Glomerular visceral epithelial cell (primary cell): ENCODE measurements around the gene CROT.
"Not testable (repeated sequence)": the region's sequence is repeated elsewhere in the genome, so short reads cannot be mapped to it uniquely, and the experiment has no call there.

Experiments used
- DNase-seq: peaks from one replicate; pipeline ENCODE4 v3.0.0-alpha.2; 2016; ENCODE audit errors: extremely low spot score

The CROT gene

DNA sequence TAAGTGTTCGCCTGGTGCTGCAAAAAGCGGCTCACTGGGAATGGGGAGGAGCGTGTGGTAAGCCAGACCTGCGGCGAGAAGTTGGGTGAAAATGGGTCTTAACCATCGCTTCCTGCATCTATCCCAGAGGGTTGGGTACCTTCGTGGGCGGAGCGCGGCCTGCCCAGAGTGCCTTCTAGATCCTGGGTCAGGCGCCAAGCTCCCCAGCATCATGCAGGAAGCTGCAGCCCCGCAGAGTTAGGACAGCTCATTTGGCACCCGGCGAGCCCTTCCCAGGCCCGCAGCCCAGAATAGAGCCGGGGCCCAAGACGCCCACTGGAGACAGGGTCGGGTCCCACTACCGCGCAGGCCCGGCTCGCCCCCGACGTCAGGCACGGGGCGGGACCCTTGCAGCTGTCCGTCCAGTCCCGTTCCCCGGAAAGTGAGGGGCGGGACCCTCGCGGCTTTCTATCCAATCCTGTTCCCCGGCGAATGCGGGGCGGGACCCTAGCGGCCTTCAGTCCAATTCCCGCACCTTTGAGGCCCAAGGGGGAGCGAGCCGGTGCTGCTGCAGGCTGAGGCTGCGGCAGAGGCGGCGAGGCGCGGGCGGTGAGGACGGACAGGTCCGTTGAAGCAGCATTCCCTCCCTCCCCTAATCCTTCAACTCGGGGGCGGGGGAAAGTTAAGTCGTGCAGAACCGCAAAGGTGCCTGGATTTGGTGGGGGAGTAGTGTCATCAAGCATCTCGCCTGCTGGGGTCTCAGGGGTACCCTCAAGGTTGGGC, at the start of gene CROT:
TSS of gene CROT (plus strand) at position 499 of the 762 bp plus-strand sequence. CDS start 3,405 bp downstream, outside the sequence.
- peak; percentile 92 for DNase-seq

- no peak for DNase-seq
Observed at GRCh38 chr7:87300756-87301155, 44.7 kb upstream of the CROT start.

DNA sequence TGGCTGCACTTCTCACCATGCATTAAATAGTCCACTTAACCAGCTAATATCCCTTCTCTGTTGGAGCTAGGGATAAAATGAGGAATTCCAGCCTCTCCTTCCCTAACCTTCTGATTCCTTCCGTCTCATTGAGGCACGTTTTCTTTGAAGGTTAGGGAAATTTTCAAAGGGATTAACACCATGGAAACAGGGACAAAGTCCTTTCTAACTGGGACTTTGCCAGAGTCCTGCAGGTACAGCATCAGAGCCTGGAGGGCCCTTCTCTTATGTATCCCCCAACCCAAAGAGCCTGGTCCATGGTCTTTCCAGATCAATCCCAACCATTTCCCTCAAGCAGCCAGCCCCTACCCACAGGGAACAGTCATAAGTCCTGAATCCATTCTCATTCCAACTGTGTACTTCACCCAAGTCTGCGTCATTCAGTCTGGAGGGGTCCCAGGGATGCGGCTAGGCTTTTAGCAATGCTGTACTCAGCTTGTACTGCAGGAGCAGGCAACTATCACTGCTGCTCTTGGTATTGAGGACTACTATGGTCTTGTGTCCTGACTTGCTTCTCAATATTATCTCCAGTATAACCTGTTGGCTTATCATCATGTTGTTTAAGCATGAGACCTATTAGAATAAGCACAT, 34.6 kb upstream of the CROT start:
- DNase-seq = no peak

- DNase-seq = peak; percentile 65
Observed at GRCh38 chr7:87312215-87312865, 33.1 kb upstream of the CROT start.

GRCh38 chr7:87316097-87316700, 29.3 kb upstream of the CROT start:
- DNase-seq = no peak

GRCh38 chr7:87316846-87317552, 28.5 kb upstream of the CROT start:
- no peak for DNase-seq

DNA sequence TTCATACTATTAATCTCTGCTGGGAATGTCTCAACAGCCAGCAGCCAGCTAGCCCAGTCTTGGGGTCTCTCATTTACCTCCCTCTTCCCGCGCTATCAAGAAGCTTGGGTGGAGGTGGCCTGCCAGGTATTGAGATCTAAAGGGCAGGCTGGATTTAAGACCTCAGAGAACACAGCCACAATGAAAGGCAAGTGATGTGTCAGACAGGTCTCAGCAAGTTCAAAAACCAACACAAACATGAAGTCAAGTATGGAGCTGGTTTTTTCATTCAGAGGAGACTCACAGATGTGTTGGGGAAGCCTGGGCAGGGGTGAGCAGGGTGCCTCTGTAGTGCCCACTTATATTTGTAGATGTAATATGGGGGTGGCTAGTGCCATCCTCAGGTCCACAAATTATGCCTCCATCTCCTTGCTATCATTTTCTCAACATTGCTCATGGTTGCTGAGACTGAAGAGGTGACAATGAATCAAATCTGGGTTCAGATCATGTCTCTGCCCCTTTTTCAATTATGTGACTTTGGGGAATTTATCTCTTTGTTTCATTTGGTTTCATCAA, 27.7 kb upstream of the CROT start:
- no peak for DNase-seq

DNA sequence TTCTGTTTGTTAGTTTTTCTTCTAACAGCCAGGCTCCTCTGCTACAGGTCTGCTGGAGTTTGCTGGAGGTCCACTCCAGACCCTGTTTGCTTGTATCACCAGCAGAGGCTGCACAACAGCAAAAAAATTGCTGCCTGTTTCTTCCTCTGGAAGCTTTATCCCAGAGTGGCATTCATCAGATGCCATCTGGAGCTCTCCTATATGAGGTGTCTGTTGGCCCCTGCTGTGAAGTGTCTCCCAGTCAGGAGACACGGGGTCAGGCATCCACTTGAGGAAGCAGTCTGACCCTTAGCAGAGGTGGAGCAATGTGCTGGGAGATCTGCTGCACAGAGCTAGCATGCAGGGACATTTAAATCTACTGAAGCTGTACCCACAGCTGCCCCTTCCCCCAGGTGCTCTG, 26.7 kb upstream of the CROT start:
- DNase-seq = no peak

DNA sequence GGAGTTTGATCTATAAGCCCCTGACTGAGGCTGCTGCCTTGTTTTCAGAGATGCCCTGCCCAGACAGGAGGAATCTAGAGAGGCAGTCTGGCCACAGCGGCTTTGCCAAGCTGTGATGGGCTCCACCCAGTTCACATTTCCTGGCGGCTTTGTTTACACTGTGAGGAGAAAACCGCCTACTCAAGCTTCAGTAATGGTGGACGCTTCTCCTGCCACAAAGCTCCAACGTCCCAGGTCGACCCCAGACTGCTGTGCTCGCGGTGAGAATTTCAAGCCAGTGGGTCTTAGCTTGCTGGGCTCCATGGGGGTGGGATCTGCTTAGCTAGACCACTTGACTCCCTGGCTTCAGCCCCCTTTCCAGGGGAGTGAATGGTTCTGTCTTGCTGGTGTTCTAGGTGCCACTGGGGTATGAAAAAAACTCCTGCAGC, 26.3 kb upstream of the CROT start:
- DNase-seq = not testable (repeated sequence)

DNA sequence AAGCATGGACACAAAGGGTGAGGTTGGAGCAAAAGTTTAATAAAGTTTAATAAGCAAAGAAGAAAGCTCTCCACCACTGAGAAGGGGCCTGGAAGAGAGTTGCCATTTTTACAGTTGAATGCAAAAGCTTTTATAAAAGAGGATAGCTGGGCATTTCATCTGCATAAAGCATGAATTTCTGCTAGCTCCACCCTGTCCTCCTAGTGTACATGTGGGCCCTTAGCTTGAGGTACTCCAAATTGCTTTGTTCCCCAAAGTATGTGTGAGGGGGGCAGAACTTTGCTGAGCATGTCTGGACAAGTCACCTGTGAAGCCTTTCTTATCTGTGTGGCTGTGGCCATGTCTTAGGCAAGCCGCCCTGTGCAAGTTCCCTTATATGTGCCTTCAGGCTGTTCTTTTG, 22.6 kb upstream of the CROT start:
- no peak for DNase-seq

GRCh38 chr7:87325576-87326370, 19.7 kb upstream of the CROT start:
- DNase-seq = no peak

- no peak for DNase-seq
Observed at GRCh38 chr7:87328281-87328680, 17.2 kb upstream of the CROT start.

DNA sequence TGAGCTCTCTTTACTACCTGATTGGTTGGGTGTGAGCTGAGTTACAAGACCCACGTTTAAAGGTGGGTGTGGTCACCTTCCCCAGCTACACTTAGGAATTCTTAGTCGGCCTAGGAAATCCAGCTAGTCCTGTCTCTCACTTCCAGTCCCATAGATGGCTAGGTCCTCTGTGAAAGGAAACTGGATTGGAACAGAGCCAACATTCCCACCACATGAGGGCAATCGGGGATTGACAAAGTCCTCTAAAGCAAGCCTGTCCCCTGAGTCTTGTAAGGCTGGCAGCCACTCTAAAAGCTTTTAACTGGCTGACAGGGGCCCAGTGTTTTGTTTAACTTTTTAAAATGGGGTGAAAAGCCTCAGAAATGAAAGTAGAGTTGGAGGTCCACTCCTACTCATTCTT, 15.1 kb upstream of the CROT start:
- peak; percentile 9 for DNase-seq

DNA sequence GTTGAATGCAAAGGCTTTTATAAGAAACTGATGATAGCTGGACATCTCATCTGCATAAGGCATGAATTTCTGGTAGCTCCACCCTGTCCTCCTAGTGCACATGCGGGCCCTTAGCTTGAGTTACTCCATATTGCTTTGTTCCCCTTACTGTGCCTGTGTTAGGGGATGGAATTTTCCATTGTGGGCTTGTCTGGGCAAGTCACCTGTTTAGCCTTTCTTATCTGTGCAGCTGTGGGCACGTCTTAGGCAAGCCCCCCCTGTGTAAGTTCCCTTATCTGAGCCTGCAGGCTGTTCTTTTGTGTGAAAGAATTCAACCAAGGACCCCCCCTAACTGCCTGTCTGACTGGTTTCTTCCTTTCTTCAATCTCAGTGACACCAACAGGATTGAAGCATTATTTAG, 14.5 kb upstream of the CROT start:
- no peak for DNase-seq

- no peak for DNase-seq
Observed at GRCh38 chr7:87331687-87332252, 13.7 kb upstream of the CROT start.

DNA sequence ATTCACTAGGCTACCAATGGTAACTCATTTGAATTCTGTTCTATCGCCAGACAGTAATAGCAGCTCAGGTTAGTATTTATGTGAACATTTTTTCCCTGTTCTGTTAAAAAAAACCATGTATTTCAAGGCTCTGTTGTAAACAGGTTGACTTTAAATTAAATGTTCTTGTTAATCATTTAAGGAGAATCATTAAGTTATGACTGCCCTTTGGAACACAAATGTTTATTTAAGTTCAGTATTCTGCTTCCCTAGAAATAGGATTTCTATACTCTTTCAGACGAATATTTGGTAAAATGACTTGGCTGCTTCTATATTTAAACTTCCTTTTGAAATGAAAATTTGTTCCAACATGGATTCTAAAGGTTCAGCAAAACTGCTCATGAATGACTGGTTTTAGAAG, 13.1 kb upstream of the CROT start:
- no peak for DNase-seq

GRCh38 chr7:87336136-87336535, 9.3 kb upstream of the CROT start:
- DNase-seq = no peak

DNA sequence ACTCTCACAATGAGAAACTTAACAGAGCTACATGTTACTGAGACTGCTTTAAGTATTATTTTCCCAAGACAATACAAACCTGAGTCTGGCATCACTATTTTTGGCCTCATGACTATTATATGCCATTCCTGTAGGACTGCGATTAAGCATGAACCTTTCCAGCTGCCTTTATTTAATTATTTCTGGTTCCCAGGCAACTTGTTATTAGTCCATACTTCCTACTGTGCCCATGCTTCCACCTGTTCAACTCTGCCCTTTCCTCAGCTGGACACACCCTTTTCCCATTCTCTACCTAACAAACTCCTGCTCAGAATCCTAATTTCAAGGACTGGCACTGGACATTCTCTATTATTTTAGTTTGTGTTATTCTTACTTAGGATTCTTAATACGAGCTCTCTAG, 8.1 kb upstream of the CROT start:
- no peak for DNase-seq

DNA sequence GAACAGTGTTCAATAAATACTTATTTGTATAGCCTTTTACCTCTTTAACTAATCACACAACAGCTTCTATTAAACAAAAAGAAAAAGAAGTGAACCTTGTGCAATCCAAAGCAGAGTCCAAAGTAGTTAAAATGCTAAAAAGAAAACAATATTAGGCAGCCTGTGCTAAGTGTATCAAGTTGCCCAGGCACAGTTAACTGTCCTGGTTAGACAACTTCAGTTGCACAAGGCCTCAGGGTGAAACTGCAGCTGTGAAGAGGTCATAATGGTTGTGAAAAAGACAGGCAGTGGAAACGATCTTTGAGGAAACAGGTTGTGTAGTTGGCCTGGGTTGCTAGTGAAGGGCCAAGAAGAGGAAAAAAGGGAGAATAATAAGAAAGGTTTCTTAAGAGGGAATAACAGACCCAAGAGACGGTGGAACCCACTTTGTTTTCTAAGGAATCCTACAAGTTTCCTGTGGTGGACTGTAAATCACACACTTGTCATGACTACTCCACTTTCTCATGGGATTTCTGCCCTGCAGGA, 6.0 kb upstream of the CROT start:
- DNase-seq = no peak

DNA sequence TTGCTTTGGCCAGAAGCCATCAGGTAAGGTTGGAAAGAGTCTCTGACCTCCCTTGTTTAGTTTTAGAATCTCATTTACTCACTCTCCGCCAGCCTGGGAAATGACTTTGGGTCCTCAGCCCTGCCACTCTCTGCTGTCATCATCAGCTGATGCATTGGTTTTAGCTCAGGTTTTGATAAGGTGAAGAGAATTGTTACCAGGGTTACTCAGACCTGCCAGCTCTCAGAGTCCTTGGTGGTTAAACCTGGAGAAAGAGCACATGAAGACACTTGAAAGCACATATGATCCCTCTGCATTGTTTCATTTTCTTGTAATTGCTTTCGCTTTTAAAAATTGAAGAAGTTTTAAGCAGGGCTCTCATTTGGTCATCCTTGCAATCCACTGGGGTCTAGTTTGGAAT, 4.0 kb upstream of the CROT start:
- DNase-seq = no peak
